Pancreas (tissue), 10 donors: ENCODE results near the gene THG1L. TPM values are rescaled to one million over a fixed set of nuclear protein-coding genes. Genes with fewer than 3 reads are reported as not detected.

Experiments used
- ATAC-seq, 4 donors: fragments of 200-7000 bp; cut with Tn5 transposase; one replicate each; pipeline versions ENCODE4 v1.8.0 to v1.9.1; 2020; ENCODE audit warnings: mild to moderate bottlenecking in 4 of 4, moderate library complexity in 4 of 4
- DNase-seq, 6 donors: peaks; one replicate each; pipeline ENCODE4 v3.0.0-alpha.2; 2020
- FAIRE-seq: peaks from 2 replicates; lab custom pipeline; 2012; peaks lifted over from hg19 to GRCh38; lab: Jason Lieb, UNC
- H3K27ac ChIP-seq, 4 donors: fragments of 200-600 bp; sonication (generic); 1 replicate in 3 of 4; 2 replicates in 1 of 4; pipeline versions ENCODE4 v1.5.0 to v1.8.0; 2020
- H3K27me3 ChIP-seq, 4 donors: fragments of 200-600 bp; one replicate each; pipeline ENCODE4 v1.8.0; 2021
- H3K36me3 ChIP-seq, 3 donors: fragments of 200-600 bp; sonication (generic) in 1 of 3; one replicate each; pipeline versions ENCODE4 v1.5.0 to v1.8.0; 2020 to 2021
- H3K4me1 ChIP-seq, 3 donors: fragments of 200-600 bp; one replicate each; pipeline ENCODE4 v1.8.0; 2021
- H3K4me3 ChIP-seq, 4 donors: fragments of 200-600 bp; sonication (generic) in 2 of 4; one replicate each; pipeline versions ENCODE4 v1.5.0 to v1.8.0; 2020 to 2021
- H3K9me3 ChIP-seq, 4 donors: fragments of 200-600 bp; one replicate each; pipeline ENCODE4 v1.8.0; 2021
- CTCF ChIP-seq, 4 donors: fragments of 200-600 bp; sonication (generic) in 3 of 4; IDR thresholded peaks; one replicate each; pipeline versions ENCODE4 v1.5.0 to v1.8.0; 2021; ENCODE audit warnings: antibody characterized with exemption in 4 of 4
- WGBS, 2 donors: extraction: QIAGEN DNeasy Blood & Tissue Kit; methylation state at CpG; one replicate each; pipeline ENCODE4 v1.1.7; 2013; 5-methylcytosine and 5-hydroxymethylcytosine counted together
- intact Hi-C, 3 donors: fragments of 100-400 bp; cut with DNase I; formaldehyde crosslinking; loops; one replicate each; pipeline versions ENCODE4 v1.11.1 to v1.14.2; 2022
- polyA plus RNA-seq, 2 donors: library from polyadenylated mRNA; stranded (reverse); fragments of 200-250 nt; gene quantifications; one replicate each; pipeline ENCODE4 v1.2.3, GENCODE V29; 2013
- total RNA-seq, 6 donors: library from RNA; stranded (reverse); fragmentation: NEBNext Ultra II Directional in 4 of 6; extraction: Animal tissue kit (Norgen Biotek cat#: 25700) in 4 of 6; gene quantifications; one replicate each; pipeline versions ENCODE4 v1.2.1 to v1.2.4, GENCODE V29; 2021 to 2023
- donor health status: healthy with polysubstance abuse.
- donor health status: DM: no; HTN: no; CAD: no; lungs with moderate emphysema.
- donor health status: DM: no; HTN: no; CAD: no.
- donor health status: control.
- donor health status: control.
- donor health status: Bipolar disorder and iron deficiency.
- donor health status: DM: yes; HTN: yes; CAD: no.
- donor health status: DM: no; HTN: no; CAD: no.
- donor health status: DM: no; HTN: no; CAD: no.
- donor health status: DM: yes; HTN: yes; CAD: no.

Gene THG1L
- total and polyA plus RNA-seq, 8 donors = 5.7 to 10.8 (median 8.3) TPM

DNA sequence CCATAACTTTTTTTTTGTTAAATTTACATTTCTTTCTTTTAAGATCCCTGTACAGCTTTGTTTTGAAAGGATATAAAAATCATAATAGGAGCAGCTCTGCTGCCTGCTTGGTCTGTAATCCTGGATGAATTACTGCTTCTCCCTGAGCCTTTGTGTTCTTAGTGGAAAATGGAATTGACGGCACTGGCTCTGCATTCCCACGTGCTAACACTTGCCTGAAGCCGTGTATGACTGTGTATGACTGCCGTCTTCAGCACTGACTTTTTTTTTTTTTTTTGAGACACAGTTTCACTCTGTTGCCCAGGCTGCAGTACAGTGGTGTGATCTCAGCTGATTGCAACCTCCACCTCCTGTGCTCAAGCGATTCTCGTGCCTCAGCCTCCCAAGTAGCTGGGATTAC lies 4.8 kb downstream of the THG1L start:
- intact Hi-C loops = no loop called here
- H3K4me3 ChIP-seq = no peak overlapping the region
- no peak for ATAC-seq
- WGBS, 2 donors = 82 to 94% methylated on average over 6 of the region's 6 CpGs
- no peak for DNase-seq
- H3K36me3 ChIP-seq = no peaks in the 10 kb centered on the region
- TF ChIP-seq CTCF (IDR thresholded peaks at IDR 0.05) = no peak
- H3K9me3 ChIP-seq = no peaks in the 10 kb centered on the region
- H3K27ac ChIP-seq = no peak overlapping the region
- H3K4me1 ChIP-seq = peaks cover 0 to 4% (median 0%) of the 10 kb centered on the region in 3 donors
- FAIRE-seq = no peak
- H3K27me3 ChIP-seq = no peaks in the 10 kb centered on the region

- peaks cover 0 to 4% (median 0%) of the 10 kb centered on the region in 3 donors for H3K4me1 ChIP-seq
- WGBS, 2 donors = 82 to 87% methylated on average over 12 of the region's 12 CpGs
- H3K27ac ChIP-seq = no peak overlapping the region
- ATAC-seq (no peak), DNase-seq (no peak), FAIRE-seq (no peak)
- TF ChIP-seq CTCF (IDR thresholded peaks at IDR 0.05) = no peak
- no peak overlapping the region for H3K4me3 ChIP-seq
- H3K36me3 ChIP-seq = no peaks in the 10 kb centered on the region
- no peaks in the 10 kb centered on the region for H3K27me3 ChIP-seq
- intact Hi-C loops = no loop called here
- H3K9me3 ChIP-seq = no peaks in the 10 kb centered on the region
These were observed 8.4 kb downstream of the THG1L start for GRCh38 chr5:157739388-157740228.

- FAIRE-seq = no peak
- DNase-seq = no peak
- peak in 1 of 4 donors; percentile 16 for TF ChIP-seq CTCF (IDR thresholded peaks at IDR 0.05)
These were observed 9.0 kb downstream of the THG1L start for GRCh38 chr5:157740229-157740610.

DNA sequence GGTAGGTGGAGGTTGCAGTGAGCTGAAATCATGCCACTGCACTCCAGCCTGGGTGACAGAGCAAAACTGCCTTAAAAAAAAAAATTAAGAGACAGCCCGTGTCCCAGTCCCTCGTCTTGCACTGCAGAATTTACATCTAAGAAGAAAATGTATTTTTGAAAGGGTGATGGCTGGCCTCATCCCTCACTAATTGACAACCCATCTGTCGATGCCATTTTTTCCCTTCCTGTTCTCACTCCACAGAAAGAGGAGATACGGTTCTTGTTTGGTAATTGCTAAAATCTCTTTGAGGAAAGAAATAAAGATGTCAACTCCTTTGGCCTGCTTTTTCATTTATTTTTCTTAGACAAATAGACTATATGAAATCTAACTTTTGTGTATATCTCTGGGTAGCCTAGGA lies 9.9 kb downstream of the THG1L start:
- Histone ChIP-seq H3K4me3 (no peak overlapping the region), H3K4me1 (peaks cover 0 to 7% (median 3%) of the 10 kb centered on the region in 3 donors), H3K27me3 (no peaks in the 10 kb centered on the region), H3K36me3 (no peaks in the 10 kb centered on the region), H3K27ac (no peak overlapping the region), H3K9me3 (no peaks in the 10 kb centered on the region)
- no peak for TF ChIP-seq CTCF (IDR thresholded peaks at IDR 0.05)
- WGBS, 2 donors = 50 to 69% methylated on average over 4 of the region's 4 CpGs
- FAIRE-seq (no peak), DNase-seq (no peak), ATAC-seq (no peak)
- intact Hi-C loops = no loop called here

More at GRCh38 chr5:157740229-157740610, 9.0 kb downstream of the THG1L start:
- H3K4me3 ChIP-seq = no peak overlapping the region
- H3K27me3 ChIP-seq = no peaks in the 10 kb centered on the region
- intact Hi-C loops = no loop called here
- ATAC-seq = no peak
- no peaks in the 10 kb centered on the region for H3K36me3 ChIP-seq
- WGBS, 2 donors = 29 to 35% methylated on average over 3 of the region's 3 CpGs
- H3K4me1 ChIP-seq = peaks cover 0 to 7% (median 1%) of the 10 kb centered on the region in 3 donors
- H3K9me3 ChIP-seq = no peaks in the 10 kb centered on the region
- no peak overlapping the region for H3K27ac ChIP-seq
